AG04449 (cell line): ENCODE results near the gene MAMDC4.
"Not testable (repeated sequence)": the region's sequence is repeated elsewhere in the genome, so short reads cannot be mapped to it uniquely, and the experiment has no call there.

Source experiments
- CTCF ChIA-PET: fragments of 350-600 bp; formaldehyde crosslinking; extraction: SDS; loops from one replicate; lab custom pipeline; 2021; ENCODE audit warnings: antibody characterized with exemption; lab: Yijun Ruan, JAX
- POLR2A ChIA-PET: fragments of 400-600, 350-600 bp; formaldehyde crosslinking; extraction: SDS; loops from one replicate; lab custom pipeline; 2020; ENCODE audit warnings: antibody characterized with exemption, inconsistent platforms; lab: Yijun Ruan, JAX
- DNase-seq: peaks from one replicate; pipeline ENCODE4 v3.0.0-alpha.2; 2010; ENCODE audit warnings: low read depth, low spot score
- H3K4me3 ChIP-seq: 2 replicates; pipeline ENCODE4 v1.5.1; 2011; ENCODE audit warnings: low read depth, mild to moderate bottlenecking, control low read depth, low read length
- TF ChIP-seq, protein P1 (sequence below): IDR thresholded peaks from one replicate; pipeline ENCODE4 v1.5.1; 2011; ENCODE audit warnings: mild to moderate bottlenecking, moderate library complexity, low read length, control low read depth, inconsistent platforms; ENCODE audit not compliant: insufficient read depth; ENCODE audit errors: missing control alignments

Gene MAMDC4

DNA sequence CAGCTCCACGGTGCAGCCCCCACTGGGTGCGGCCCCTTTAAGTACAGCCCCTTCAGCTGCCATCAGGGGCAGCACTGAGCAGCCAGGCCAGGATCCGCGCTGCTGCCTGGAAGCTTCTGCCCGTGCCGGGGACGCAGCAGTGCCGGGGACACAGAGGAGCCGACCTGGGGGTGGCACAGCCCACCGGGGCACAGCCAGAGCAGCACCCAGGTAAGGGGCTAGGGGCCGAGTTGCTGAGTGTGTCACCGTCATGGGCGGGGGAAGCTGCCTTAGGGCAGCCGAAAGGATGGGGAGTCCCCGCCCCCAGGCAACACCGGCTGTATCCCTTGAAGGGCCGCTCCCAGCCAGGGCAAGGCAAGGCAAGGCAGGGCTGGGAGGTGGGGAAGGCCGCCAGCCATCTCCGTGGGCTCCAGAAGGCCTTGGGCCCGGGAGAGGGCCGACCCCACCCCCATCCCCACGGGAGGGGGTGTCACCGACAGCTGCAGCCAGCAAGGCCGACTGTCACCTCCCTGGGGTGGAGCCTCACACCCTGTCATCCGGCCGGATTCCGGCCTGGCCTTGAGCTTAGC, 9.7 kb upstream of the MAMDC4 start, which contains the start of gene AJM1:
Gene AJM1, plus strand, starts transcription at position 99 of the 569 bp plus-strand sequence. CDS start 1,937 bp downstream, outside the sequence.
- TF ChIP-seq, protein P1, sequence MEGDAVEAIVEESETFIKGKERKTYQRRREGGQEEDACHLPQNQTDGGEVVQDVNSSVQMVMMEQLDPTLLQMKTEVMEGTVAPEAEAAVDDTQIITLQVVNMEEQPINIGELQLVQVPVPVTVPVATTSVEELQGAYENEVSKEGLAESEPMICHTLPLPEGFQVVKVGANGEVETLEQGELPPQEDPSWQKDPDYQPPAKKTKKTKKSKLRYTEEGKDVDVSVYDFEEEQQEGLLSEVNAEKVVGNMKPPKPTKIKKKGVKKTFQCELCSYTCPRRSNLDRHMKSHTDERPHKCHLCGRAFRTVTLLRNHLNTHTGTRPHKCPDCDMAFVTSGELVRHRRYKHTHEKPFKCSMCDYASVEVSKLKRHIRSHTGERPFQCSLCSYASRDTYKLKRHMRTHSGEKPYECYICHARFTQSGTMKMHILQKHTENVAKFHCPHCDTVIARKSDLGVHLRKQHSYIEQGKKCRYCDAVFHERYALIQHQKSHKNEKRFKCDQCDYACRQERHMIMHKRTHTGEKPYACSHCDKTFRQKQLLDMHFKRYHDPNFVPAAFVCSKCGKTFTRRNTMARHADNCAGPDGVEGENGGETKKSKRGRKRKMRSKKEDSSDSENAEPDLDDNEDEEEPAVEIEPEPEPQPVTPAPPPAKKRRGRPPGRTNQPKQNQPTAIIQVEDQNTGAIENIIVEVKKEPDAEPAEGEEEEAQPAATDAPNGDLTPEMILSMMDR: peak; percentile 91
- H3K4me3 ChIP-seq: peak within 1 kb of the TSS; percentile 61
- ChIA-PET CTCF (interaction anchor here (0.7 to 4.1 kb wide), 22 partner anchors 8 to 193 kb away, joined by 3 to 35 read pairs (median 6); partner anchors contain the start of genes FBXW5, MAMDC4, RABL6 and TMEM141), POLR2A (interaction anchor here (1.0 kb wide), 1 partner anchor 10 kb away, joined by 3 read pairs; the partner anchor contains the start of gene MAMDC4)
- not testable (repeated sequence) for DNase-seq

DNA sequence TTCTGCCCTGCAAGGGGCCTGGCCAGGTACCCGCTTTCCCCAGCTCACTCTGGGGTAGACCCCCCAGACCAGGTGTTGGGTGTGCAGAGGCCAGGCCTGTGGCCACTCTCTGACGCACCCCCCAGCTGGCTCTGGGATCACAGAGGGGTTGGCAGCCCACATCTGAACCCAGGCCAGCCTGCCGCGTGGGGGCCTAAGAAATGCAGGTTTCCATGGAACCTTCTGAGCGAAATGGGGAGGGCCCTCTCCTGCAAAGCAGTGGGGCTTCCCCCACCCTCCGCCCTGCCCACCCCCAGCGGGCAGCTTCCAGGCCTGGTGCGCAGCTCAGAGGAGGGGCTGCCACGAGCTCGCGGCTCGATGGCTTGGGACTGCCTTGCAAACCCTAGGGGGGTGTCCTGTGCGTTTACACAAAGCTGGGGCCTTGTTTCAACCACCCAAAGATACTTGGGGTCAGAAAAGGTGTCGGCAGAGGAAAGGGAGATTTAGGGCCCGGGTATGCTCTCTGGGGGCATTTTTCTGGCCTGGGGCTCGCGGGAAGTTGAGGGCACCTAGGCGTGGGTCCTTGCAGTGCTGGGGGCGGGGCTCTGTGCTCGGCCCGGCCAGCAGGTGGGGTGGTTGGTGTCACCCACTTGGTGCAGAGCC, 8.9 kb upstream of the MAMDC4 start:
- POLR2A ChIA-PET, DNase-seq, H3K4me3 ChIP-seq: not testable (repeated sequence)
- CTCF ChIA-PET: interaction anchor here (0.8 to 4.1 kb wide), 16 partner anchors 8 to 192 kb away, joined by 3 to 35 read pairs (median 6); partner anchors contain the start of genes ABCA2, FBXW5, MAMDC4 and RABL6

DNA sequence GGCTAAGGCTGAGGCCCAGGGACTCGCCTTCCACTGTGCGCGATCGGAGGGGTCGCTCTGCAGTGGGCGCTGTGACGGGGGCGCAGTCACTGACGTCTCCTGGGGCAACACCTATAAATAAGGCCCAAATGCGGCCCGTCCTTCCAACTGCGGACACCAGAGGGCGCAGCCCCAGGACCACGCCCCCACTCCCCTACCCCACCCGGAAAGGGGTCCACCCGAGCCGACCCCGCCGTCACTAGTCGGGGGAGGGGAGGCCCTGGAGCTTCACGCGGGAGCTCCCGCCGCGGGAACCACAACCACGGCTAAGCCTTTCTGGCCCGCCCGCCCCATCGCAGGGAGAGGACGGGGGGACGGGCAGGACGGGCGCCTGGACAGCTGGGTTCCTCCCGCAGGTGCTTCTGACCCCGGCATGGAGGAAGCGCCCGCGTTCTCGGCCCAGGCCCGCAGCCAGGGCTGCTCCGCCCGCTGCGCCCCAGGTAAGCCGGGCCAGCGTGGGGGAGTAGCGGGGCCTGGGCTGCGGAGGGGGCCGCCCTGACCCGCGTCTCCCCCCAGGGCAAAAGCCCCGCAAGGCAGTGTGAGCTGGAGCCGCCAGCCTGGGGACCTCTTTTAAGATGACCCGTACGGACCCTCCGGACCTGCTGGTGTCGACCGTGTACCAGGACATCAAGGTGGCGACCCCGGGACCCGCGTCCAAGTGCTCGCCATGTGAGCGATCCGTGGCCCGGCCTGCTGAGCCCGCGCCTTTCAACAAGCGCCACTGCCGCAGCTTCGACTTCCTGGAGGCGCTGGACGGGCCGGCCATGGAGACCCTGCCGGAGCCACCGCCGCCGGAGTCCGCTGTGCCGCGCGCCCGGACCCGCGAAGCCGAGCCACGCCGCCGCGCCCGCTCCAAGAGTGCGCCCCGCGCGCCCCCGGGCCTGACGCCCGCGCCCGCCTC, 8.1 kb upstream of the MAMDC4 start:
- POLR2A ChIA-PET, DNase-seq, H3K4me3 ChIP-seq: not testable (repeated sequence)
- CTCF ChIA-PET: interaction anchor here (0.9 to 4.1 kb wide), 7 partner anchors 12 to 192 kb away, joined by 3 to 35 read pairs (median 21); partner anchors contain the start of genes ABCA2 and RABL6
- TF ChIP-seq, protein P1: peak; percentile 21

DNA sequence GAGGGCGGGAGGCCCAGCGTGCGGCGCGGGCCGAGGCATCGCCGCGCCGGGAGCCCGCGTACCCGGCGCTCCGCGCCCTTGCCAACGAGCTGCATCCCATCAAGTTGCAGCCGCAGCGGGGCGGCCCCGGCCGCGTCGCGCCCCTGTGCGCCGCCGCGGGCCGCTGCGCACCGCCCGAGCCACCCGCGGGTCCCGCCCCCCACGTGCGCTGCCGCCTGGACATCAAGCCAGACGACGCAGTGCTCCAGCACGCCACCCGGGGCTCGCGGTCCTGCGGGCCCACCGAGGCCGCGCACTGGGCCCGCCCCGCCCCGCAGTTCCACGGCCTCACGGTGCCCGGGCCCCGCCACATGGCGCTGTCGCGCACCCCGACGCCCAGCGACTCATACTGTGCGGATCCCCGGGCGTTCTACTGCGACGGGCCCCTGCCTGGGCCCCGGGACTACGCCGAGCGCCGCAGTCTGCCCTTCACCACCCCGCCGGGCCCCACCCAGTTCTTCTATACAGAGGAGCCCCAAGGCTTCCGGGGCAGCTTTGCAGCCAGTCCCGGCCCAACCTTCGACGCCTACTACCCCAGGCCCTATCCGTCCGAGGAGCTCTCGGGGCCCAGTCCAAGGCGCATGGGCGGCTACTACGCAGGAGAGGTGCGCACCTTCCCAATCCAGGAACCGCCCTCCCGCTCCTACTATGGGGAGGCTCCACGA, 7.2 kb upstream of the MAMDC4 start:
- TF ChIP-seq, protein P1: no peak
- DNase-seq: no peak
- ChIA-PET POLR2A (no interaction called here), CTCF (interaction anchor here (0.9 kb wide), 1 partner anchor 18 kb away, joined by 3 read pairs; no protein-coding TSS in a partner anchor)
- H3K4me3 ChIP-seq: no peak overlapping the region

DNA sequence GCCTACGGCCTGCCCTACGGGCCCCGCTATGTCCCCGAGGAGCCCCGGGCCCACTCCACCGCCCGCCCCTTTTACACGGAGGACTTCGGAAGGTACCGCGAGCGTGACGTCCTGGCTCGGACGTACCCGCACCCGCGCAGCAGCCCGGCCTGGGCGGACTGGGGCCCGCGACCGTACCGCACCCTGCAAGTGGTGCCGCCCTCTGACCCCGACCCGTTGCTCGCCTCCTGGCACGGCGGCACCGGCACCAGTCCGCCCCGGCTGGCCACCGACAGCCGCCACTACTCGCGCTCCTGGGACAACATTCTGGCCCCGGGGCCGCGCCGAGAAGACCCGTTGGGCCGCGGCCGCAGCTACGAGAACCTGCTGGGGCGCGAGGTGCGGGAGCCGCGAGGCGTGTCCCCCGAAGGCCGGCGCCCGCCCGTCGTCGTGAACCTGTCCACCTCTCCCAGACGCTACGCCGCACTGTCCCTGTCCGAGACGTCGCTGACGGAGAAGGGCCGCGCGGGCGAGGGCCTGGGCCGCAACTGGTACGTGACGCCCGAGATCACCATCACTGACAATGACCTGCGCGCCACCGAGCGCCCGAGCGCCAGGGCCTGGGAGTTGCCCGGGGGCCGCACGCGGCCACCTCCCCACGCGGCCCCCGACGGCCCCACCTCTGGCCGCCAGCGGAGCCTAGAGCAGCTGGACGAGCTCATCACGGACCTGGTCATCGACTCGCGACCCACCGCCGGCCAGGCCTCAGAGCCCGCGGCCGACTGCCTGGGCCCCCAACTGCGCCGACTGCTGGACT, 6.5 kb upstream of the MAMDC4 start:
- CTCF ChIA-PET: interaction anchor here (0.7 kb wide), 1 partner anchor 105 kb away, joined by 3 read pairs; no protein-coding TSS in a partner anchor
- POLR2A ChIA-PET: interaction anchor here (1.2 kb wide), 1 partner anchor 190 kb away, joined by 3 read pairs; no protein-coding TSS in a partner anchor
- no peak for DNase-seq
- TF ChIP-seq, protein P1: no peak
- no peak overlapping the region for H3K4me3 ChIP-seq
